HT-29 (cell line): ENCODE data around the gene SPSB4. TPM values are rescaled to one million over a fixed set of nuclear protein-coding genes. Genes with fewer than 3 reads are reported as not detected.
A peak's percentile ranks its signal among the peaks of the same experiment; 100 is the strongest.
"Not testable (repeated sequence)": the region's sequence is repeated elsewhere in the genome, so short reads cannot be mapped to it uniquely, and the experiment has no call there.

Source experiments
- DNase-seq: peaks from one replicate; pipeline ENCODE4 v3.0.0-alpha.2; 2015; ENCODE audit warnings: low spot score
- total RNA-seq: library from RNA; depleted of rRNA; stranded (reverse); fragments of >200 nt; shearing (Covaris generic); gene quantifications from 2 replicates; pipeline ENCODE4 v1.2.3, GENCODE V29; 2014

The SPSB4 gene
- total RNA-seq, 1 experiment from 2014 or later = not detected

DNA sequence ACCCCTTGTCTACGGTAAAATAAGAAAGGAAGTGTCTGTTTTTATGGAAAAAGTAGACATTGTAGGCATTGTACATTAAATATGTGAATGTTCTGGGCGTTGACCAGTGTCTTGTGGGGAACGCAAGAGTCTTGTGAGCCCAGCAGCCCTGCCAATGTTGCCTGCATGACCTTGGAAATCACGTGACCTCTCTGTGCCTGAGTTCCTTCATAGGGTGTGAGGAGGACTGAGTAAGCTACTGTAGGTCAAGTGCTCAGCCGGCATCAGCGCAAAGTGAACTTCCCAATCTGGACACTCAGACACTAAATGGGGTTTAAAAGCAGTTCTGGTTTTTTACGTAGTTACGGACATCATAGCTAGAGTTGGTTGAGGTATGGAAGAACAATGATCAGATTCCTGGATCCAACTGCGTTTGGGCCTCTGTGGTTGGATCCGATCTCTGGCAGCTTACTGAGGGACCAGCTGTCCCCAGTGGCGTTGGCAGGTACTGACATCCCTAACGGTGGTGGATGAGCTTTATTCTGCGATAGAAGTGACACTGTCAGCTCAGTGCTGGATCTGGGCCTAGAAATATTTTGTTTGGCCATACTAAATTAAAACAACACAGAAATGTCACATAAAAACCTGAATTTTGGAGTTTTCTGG, 63.8 kb downstream of the SPSB4 start:
- peak; percentile 35 for DNase-seq

DNA sequence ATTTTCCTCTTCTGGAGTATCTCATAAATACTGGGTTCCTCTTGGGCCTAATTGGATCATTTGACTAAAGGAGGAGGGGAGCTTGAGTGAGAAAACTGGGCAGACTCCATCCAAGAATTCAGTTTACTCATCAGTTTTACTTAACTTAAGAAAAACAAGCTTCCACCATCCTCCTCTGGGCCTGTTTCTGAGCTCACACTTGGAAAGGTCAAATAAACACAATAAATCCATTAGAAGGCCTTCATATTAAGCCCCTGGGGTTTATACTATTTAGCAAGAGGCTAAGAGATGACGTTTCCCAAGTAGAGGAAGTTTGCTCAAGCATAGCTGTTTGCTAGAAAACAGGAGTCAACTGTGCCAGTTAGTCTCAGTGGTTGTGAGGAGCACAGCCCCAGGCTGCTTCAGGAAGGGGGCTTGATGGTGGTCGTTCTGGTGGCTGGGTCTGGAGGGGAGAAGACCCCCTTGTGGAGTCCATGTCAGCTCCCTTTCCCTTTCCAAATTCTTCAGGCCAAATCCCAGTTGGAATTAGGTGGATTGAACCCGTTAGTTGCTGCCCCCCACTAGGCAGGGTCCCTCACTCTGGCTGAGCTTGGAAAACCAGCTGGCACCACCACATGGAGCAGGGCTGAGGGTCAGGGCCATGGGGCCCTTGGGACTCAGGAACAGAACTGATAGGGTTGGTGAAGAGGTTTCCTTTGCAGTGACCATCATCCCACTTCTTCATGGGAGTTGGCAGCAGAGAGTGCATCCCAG, 64.8 kb downstream of the SPSB4 start:
- no peak for DNase-seq

DNA sequence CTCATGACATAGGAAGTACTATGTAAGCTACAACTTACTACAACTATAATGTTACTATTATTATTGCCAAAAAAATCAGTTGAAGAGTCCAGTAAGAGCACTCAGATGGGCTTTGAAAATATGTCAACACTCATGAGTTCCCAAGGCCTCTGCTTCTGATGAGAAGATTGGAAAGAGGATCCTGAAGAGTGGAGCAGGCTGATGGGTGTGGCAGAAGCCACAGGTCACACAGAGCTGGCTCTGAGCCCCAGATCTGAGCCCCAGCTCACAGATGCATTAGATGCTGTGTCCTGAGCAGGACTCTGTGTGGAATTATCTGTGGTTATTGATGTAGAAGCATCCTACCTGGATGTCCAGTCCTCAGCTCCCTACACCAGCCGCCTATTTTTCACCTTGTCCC, 65.6 kb downstream of the SPSB4 start:
- no peak for DNase-seq

DNA sequence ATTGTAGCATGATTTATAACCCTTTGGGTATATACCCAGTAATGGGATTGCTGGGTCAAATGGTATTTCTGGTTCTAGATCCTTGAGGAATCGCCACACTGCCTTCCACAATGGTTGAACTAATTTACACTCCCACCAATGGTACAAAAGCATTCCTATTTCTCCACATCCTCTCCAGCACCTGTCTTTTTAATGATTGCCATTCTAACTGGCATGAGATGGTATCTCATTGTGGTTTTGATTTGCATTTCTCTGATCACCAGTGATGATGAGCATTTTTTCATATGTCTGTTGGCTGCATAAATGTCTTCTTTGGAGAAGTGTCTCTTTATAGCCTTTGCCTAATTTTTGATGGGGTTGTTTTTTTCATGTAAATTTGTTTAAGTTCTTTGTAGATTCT, 66.8 kb downstream of the SPSB4 start:
- DNase-seq = not testable (repeated sequence)

DNA sequence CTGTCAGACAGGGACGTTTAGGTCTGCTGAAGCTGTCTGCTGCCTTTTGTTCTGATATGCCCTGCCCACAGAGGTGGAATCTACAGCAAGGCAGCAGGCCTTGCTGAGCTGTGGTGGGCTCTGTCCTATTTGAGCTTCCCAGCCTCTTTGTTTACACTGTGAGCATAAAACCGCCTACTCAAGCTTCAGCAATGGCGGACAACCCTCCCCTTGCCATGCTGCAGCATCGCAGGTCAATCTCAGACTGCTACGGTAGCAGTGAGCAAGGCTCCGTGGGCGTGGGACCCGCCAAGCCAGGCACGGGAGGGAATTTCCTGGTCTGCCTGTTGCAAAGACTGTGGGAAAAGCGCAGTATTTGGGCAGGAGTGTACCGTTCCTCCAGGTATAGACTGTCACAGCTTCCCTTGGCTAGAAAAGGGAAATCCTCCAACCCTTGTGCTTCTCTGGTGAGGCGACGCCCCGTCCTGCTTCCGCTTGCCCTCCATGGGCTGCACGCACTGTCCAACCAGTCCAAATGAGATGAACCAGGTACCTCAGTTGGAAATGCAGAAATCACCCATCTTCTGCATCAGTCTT, 71.4 kb downstream of the SPSB4 start:
- DNase-seq = no peak

DNA sequence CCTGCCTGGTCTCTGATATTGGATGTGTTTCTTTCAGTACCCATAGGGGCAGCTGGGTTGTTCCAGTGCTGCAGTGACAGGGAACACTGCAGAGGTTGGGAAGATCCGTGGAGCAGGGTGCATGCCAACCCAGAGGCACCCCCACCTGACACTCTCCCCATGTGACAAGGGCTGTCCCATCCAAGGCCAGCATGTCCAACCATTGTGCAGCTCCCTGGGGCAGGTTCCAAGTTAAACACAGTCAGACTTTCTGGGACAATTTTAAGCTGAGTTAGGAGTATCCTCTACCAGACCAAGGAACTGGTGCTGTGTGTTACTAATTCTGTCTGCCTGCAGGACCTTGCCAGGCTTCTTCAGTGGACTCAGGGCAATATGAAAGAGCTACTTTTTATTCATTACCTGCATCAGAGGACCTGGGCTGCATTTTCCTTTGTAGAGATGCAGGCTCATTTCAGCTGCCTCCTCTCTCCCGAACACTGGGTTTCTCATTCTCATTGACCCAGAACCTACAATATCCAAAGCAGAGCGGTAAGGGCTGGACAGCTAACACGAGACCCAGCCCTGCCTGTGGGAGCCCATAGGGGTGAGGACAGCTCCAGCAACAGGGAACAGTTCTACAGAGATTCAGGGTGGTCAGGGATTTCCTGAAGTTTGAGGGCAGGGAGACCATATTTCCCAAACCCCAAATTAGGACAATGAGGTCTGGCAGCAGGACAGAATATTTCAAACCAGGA, 72.7 kb downstream of the SPSB4 start:
- no peak for DNase-seq

DNA sequence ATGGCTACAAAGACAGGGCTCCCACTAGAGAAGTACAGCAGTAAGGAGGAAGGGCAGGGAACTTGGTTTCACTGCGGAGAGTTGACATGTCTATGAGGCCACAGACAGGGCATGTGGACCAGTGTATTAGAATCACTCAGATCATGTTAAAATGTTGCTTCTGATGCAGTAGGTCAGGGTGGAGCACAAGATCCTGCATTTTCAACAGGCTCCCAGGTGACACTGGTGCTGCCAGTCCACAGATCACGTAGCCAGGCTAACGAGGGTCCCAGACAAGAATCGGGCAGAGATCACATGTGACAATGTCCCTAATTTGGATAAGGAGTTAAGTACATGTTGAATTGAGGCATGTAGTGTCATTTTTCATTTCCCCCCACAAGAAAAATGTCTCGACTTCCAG, 73.6 kb downstream of the SPSB4 start:
- DNase-seq = no peak

DNA sequence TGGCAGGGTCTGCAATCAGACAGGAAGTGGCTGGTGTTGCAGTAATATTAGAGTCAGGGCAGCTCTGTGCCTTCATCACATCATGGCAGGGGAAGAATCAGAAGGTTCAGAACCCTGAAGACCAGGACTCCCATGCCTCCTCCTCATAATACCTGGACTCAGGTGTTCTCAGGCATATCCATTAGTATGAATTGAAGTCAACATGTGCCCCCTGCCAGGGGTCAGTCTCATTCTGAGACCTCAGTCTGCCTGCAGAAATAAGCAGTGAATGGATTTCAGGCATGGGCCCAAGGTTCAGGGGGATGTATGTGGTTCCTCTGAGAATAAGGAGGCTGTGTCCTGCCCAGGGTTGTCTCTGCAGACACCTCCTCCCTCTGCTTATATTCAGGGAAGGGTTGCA, 74.2 kb downstream of the SPSB4 start:
- no peak for DNase-seq

DNA sequence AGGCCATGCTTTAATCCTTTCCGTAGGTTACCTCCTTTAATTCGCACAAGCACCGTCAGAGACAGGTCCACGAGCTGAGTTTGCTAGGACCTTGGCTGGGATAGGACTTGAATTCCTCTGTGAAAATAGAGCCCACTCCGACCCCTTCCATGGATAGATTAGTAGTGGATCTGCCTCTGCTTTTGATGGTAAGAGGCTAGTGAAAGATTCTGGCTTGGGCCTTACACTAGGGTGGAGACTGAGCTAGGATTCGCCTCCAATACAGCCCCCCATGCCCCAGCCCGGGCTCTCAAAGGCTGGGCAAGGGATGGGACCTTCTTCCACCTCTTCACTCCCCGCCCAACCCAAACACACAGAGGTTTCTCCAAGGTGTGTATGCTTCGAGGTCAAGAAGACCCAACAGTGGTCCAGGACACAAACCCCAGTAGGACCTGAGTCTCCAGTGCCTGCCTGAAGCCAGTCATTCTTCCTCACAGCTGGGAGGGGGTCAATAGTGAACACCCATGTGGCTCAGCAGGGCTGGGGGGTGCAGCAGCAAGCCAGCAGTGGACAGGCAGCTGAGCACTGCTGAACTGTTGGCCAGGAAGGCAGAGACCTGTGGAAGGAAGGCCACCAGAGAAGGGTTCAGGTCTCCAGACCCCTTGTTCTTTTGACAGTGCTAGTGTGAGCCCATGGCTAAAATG, 75.7 kb downstream of the SPSB4 start:
- no peak for DNase-seq

DNA sequence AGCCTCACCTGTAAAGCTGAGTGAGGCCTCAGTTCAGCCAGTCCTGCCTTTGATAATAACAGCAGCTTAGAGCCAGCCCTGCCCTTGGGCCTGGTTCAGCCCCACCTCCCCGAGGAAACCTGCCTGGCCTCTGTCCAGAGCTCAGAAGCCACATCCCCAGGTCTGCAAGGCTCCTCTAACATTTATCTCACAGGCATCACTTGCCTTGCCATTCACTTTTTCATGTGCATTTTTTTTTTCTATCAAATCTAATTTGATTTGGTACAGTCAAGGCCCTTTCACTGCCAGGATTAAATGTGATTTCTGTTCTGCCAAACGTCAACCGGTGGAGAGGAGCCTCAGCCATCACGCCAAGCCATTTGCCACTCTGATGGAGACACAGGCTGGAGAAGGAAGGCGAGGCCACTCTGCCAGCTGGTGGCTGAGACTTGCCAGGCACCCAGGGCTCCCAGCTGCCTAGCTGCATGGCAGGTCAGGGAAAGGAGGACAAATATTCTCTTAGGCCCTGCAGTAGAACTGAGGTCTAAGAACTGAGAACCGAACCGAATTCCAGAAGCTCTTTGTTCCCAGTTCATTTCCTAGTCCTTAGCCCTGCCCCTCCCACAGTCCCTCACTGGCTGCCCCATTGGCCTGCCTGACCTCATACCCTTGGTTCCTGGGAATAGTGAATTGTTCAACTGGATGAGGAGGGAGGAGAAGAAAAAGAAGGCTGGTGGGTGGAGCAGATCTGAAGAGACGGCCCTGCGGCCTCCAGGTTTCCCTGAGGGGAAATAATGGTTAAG, 76.4 kb downstream of the SPSB4 start:
- no peak for DNase-seq

DNA sequence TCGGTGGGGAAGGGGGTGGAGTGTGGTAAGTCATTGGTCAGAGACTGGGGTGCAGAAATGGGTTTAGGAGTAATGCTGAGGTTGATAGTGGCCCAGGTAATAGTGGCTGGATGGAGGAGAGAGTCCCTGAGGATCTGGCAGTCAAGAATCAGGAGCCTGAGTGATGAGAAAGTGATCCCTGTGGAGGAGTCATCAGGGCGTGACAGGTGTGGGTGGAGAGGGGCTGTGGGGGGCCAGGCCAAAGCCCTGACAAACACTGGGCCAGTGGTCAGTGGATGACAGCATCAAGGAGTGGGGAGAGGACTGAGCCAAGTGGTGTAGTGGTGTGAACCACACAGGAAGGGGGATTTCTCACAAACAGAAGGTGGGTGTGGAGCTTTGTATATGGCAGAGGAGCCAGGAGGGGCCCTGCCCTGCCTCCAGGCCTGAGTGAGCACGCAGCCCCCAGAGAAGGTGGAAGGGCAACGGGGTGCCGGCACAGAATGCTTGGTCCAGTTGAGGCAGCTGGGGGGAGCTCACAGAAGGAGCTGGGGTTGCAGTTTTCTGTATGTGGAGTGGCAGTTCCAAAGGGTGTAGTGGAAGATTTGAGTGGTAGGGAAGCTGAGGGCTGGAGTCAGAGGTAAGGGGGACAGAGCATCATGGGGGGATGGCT, 77.1 kb downstream of the SPSB4 start:
- DNase-seq = no peak

DNA sequence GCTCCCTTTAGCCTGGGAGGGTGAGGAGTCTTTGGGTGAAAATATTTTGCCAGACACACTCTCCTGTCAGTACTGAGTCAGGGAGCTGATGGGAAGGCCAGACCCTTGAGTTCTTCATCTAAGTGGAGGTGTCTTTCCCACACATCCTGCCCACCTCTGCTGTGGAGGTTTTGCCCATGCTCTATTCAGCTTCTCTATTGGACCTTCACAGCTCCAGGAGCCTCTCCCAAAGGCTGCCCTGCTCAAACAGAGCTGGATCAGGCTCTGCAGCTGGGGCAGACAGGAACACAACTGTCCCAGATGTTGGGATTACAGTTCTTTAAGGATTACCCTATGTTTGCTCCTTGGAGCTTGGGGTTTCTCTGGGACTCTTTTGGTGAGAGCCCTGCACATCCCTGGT, 77.9 kb downstream of the SPSB4 start:
- no peak for DNase-seq

DNA sequence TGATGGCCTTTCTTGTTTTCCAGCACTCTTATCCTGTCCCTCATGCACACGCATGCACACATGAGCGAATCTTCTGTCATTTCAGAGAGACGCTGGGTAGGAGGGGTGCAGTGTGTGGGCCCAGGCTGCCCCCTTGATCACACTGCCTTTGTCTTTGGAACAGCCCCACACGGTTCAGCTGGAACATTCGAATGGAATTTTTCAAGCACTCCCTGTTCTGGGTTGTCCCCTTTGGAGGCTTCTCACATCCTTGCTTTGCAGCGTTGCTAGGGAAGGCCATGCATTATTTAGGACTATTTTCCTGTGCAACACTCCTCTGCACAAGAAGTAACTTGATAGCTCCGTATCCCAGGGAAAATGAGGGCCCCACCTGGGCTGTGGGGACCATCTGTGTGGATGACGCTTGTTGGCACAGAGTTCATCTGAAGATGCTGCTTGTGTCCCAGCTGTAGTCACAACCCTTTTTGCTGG, 78.4 kb downstream of the SPSB4 start:
- no peak for DNase-seq

DNA sequence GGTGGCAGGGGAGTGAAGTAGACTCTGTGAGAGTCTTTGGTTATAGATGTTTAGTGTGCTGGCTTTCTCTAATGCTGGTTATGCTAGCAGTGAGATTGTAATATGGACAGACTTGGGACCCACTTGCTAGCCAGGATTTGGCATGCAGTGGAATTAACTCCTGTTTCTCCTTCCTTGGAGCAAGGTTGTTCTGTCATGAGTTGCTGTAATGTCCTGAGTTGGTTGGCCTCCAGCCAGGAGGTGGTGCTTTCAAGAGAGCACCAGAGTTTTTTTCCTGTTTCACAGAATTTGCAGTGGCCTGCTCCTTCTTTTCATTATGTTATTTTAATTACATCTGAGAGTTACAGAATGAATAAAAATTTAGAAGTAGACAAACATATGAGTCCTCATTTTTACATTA, 92.4 kb downstream of the SPSB4 start:
- DNase-seq = no peak

DNA sequence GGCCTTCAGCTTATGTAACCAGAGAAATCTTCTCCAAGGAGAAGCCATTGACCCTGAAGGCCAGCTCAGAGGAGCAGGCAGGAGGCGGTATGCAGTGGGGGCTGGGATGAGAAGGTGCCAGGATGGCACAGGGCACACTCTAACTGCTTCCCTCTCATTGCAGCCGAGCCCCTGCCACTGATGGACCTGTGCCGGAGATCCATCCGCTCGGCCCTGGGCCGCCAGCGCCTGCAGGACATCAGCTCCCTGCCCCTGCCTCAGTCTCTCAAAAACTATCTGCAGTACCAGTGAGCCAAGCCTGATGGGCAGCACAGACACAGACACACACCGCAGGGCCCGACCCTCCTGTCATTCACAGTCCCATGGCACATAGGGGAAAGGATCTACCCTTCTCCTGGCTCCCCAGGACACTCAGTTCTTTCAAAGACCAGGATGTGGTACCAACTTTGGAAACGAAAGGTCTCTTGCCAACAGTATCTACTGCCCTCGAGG, 95.9 kb downstream of the SPSB4 start:
- no peak for DNase-seq

DNA sequence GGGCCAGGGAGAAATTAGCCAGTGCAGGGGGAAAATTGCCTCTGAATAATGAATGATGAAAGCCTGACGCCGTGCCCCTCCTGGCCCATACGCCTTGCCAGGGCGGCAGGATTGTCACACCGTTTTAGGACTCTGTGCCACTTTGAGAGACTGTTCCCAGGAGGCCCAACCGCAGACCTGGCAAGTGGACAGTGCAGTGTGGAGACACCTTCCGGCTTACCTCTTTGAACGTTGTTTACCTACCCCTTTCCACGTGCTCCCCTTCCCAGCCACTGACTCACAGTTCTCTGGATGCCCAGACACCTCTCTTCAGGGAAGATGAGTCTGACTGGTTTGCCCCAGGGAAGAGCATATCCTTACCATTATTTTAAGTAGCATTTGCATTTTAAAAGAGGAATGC, 96.5 kb downstream of the SPSB4 start:
- DNase-seq = peak; percentile 5

DNA sequence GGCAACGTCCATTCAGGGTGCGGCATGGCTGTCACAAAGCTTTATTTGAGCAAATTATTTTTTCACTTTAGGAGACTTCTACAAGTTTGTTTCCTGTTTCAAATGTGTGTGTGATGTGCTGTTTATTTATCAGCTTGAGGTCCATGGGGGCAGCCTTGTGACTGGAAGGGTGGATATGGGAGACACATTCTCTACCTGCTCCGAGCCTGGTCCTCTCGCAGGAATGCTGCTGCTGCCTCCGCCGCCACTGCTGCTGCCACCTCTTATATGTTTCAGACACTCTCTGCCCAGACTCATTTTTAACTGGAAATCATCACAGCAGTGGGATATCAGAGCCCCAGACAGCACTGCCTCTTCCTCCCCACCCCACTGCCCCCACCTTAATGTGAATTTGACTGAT, 97.0 kb downstream of the SPSB4 start:
- DNase-seq = no peak

DNA sequence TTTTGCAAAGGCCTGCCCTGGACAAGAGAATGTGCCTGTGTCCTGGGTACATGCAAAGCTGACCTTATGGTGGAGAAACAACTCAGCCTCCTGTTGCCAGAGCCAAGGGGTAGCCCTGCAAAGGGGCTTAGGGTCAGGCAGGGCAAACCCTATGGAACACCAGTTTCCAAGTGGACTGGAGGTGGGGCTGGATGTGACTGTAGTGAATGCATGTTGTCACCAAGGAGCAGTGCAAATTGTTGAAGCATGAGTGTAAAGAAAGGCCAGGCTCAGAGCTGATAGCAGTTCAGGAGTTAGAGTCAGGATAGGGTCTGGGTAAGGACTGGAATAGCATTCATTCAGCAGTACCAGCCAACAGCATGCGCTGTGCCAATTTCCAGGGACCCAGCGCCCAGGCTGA, 97.6 kb downstream of the SPSB4 start:
- no peak for DNase-seq

DNA sequence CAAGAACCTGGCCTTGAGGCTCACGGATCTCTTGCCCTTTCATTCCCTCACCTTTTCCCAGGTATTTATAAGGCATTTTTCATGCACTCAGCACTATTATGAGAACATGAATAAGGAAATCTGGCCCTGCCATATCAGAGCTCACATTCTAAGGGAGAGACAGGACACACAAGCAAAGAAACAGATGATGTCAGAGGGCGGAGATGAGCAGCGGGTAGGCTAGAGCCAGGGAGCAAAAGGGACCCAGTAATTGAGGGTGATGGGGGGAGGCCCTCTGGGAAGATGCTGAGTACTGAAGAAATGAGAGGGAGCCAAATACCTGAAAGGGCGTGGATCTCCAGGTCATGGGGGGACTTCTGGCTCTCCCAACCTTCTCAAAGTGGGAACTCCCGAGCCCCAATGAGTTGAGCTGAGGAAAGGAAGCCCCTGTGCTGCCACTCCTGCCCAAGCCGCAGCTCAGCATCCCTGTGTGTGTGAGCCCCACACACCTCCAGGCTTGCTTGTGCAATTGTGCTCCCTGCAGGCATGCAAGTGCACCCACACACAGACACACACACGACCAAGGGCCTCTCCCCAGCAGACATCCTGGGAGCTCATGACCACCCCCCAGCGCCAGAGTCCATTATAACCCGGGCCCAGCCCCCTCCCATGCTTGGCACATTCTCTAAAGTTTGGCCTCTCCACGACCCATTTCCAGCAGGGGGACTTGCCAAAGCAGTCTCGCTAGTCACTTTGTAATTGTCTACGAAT, 99.1 kb downstream of the SPSB4 start:
- no peak for DNase-seq
